HG03521 (cell line): ENCODE measurements around the gene STK40.

Experiments
- ATAC-seq: cut with Tn5 transposase; IDR thresholded peaks from one replicate; pipeline ENCODE4 v1.9.1; 2021; ENCODE audit warnings: mild to moderate bottlenecking, moderate library complexity; ENCODE audit not compliant: unreplicated experiment

The STK40 gene

DNA sequence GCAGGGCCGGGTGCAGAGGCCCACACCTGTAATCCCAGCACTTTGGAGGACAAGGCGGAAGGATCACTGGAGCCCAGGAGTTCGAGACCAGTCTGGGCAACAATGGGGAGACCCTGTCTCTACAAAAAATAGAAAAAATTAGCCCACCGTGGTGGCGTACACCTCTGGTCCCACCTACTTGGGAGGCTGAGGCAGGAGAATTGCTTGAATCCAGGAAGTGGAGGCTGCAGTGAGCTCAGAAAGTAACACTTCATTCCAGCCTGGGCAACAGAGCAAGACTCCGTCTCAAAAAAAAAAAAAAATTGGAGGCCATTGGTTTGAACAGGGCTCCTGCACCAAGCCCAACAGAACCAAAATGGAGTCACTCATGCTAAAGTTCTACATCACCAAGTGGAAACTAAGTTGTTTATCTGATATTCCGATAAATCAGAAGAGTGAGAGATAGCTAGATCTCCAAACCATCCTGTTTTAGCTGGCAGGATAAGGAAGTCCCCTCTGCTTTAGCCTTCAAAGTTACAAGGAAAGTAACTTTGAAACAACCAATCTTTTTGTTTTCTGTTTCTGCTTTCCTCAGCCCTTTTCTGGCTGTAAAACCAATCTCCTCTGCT, 12.8 kb upstream of the STK40 start:
- no peak for ATAC-seq

DNA sequence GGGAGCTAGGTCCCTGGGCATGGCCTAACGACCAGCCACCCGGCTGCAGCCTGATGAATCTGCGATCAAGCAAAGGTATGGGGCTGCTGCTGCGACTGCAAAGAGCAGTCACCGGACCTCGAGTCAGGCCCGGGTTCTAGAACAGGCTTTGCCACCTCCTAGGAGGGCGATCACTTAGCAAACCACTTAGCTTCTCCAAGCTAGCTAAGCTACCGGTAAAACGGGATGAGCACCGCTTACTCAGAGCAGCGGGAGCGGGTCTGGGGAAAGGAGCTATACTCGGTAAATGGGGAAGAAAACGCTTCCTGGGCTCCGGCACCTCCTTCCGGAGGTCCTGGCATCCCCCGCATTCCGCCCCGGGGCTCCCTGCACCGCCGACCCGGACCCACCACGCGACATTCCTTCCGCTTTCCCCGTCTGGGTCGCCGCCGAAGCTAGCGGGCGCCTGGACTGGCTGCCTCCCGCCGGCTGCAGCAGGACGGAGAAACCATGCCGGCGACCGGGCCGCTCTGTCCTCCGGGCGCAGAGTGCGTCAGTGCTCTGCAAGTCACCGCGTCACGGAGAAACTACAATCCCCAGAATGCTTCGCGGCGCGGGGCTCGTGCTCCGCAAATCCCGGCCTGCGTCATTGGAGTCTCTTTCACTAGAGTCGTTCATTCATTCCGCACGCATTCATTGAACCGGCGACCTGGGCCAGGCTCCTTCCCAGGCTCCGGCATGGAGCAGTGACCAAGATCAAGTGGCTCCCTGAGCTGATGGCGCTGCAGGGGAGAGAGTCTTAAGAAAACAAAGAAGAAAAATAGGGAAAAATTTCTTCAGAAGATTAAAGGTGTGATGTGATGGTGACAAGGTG, 11.9 kb upstream of the STK40 start, which contains the start of gene LSM10:
Gene LSM10 (minus strand): TSS at position 531 of the 853 bp plus-strand sequence. CDS start 3,779 bp downstream, outside the sequence.
- peak; percentile 90 for ATAC-seq

- ATAC-seq, result no peak
Observed at GRCh38 chr1:36397083-36397377, 11.3 kb upstream of the STK40 start.

DNA sequence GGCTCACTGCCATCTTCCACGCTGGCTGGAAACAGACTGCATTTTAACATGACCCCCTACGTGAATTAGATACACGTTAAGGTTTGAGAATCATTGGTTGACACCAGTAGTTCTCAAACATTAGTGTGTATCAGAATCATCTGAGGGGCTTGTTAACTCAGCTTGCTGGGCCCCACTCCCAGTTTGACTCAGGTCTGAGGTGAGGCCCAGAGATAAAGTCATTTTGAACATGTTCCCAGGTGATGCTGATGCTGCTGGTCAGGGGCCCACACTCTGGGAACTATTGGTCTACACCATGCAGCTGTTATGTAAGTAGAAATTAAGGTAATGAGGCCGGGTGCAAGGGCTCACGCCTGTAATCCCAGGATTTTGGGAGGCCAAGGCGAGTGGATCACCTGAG, 10.6 kb upstream of the STK40 start:
- ATAC-seq, result no peak

DNA sequence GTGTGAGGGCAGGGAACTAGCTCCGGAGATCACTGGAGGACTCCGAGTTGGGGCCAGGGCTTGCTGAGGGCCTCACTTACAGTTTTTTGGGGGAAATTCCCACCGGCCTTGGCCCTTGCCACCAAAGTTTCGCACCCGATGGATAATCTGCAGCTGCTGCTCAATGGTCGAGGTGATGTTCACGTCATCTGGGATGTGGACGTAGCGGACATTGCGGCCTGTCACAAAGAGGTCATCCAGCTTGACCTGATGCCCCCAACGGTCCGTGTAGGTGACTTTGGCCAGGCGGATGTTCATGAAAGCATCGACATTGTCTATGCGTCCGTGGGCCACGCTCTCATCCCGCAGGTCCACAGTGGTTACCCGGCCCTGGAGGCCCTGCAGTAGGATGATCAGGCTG, 8.0 kb upstream of the STK40 start:
- no peak for ATAC-seq

DNA sequence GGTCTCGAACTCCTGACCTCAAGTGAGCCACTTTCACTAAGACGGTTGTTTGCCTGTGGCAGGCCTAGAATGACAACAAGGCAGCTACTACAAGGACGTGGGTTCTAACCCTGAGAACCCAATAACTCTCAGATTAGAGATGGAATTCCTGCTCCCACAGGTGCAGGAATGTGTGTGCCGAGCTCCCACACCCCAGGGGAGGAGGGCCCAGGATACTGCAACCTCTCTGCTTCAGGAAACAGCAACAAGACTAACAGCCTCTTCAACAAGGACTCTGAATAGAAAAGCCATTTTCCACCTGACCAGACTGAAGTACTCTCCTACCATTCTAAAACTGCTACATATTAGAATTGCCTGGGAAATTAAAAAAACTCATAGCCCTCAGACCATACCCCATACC, 7.1 kb upstream of the STK40 start:
- no peak for ATAC-seq

- ATAC-seq, result no peak
Observed at GRCh38 chr1:36391271-36391670, 5.5 kb upstream of the STK40 start.

DNA sequence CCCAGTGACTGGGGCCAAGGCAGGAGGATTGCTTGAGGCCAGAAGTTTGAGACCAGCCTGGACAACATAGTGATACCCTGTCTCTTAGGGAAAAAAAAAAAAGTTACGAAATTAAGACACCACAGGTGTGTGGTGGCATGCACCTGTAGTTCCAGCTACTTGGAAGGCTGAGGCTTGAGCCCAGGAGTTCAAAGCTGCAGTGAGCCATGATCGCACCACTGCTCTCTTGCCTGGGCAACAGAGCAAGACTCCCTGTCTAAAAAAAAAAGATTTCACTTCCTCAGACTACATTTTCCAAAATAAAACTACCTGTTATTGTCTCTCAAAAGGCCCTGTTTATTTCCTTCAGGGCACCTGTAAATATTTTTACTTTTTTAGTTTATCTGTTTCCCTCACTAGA, 4.7 kb upstream of the STK40 start:
- no peak for ATAC-seq

DNA sequence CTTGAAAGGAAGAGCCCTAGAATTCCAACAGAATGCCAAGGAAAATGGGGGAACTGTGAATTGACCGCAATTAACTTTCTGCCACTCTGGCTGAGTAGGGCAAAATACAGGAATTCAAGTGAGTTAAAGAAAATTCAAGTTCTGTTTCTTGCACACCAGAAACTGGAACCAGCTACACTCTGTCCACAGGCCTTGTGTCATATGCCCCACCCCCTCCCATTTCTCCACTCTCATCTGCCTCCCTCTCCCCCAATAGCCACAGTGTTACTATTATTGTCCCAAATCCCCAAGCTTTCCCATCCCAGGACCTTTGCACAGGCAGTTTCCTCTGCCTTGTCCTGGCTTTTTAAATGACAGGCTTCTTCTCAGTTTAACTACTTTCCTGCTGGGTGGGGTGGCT, 4.3 kb upstream of the STK40 start:
- no peak for ATAC-seq

GRCh38 chr1:36389261-36389660, 3.5 kb upstream of the STK40 start:
- ATAC-seq, result no peak

DNA sequence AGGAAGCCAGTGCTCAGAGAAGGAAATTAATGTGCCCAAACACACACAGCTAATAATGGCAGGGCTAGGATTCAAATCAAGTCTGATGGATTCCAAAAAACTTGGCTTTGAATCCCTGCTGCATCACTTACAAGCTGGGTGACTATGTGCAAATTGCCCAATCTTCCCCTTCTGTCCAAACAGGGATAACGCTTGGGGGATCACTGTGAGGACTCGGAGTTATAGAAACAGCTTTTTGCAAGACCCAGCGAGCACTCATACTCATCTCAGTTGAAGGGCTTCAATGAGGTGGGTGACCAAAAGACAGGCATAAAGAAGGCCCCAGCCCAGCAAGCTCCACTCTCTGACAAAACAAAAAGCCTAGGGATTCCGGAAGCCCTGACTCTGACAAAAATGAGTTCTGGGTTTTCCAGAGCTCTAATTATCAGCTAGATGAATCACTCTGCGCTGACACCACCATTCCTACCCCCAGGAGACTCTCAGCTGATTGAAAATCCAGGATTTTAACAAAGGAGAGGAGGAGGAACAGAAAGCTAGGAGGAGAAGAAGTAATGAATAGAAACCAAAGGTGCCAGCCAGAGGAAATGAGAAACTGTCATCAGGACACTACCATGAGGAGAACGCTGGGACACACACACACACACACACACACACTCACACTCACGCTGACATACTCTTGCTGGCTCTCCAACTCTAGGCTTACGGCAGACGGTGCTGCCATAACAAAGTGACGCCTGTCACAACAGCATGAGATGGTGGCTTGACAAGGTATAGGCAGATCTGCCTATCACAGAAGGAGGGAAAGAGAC, 1.6 kb upstream of the STK40 start:
- no peak for ATAC-seq

GRCh38 chr1:36386265-36387140, 779 bp upstream of the STK40 start:
- ATAC-seq, result peak; percentile 31

- ATAC-seq, result no peak
Observed at GRCh38 chr1:36384542-36385409, 948 bp downstream of the STK40 start.

DNA sequence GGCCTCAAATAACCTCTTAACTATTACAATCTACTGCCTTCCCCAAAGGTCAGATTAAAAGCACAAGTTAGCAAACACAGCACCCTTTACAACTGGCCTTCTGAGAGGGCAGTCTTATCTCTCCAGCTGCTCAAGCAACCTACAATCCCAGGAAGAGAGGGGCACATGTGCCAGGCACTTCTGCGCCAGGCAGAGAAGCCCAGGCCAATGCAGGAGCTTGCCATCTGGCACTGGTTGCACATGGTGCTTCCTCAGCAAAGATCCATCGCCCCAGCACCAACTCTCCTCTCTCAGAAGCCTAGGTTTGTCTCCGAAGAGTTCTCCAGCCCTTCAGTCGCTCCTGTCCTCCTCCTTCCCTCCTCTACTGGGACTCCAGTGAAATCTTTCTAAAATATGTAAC, 2.5 kb downstream of the STK40 start:
- no peak for ATAC-seq

GRCh38 chr1:36382669-36383068, 3.1 kb downstream of the STK40 start:
- no peak for ATAC-seq

DNA sequence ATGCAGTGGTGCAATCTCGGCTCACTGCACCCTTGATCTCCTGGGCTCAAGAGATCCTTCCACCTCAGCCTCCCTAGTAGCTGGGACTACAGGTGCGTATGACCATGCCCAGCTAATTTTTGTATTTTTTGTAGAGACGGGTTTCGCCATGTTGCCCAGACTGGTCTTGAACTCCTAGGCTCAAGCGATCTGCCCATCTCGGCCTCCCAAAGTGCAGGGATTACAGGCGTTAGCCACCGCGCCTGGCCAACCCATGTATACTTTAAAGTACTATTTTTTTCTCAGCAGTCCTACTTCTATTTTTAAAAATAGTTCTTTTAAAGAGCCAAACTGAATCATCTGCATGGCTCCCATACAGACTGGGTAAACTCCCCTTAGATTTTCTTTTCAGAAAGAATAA, 3.5 kb downstream of the STK40 start:
- no peak for ATAC-seq

DNA sequence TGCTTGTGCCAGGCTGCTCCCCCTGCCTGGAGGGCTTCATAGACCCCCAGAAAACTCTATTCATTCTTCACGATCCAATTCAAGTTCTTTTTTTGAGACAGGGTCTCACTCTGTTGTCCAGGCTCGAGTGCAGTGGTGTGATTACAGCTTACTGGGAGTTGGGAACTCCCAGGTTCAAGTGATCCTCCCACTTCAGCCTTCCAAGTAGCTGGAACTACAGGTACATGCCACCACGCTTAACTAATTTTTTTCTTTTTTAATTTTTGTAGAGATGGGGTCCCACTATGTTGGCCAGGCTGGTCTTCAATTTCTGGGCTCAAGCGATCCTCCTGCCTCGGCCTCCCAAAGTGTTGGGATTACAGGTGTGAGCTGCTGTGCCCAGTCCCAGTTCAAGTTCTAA, 4.3 kb downstream of the STK40 start:
- ATAC-seq, result no peak

GRCh38 chr1:36380782-36381181, 4.9 kb downstream of the STK40 start:
- ATAC-seq, result no peak

- no peak for ATAC-seq
Observed at GRCh38 chr1:36380143-36380619, 5.5 kb downstream of the STK40 start.
